Fibroblast of the aortic adventitia (primary cell): ENCODE results near the gene ECI1. TPM values are rescaled to one million over a fixed set of nuclear protein-coding genes. Genes with fewer than 3 reads are reported as not detected.

Source experiments
- DNase-seq: peaks from one replicate; pipeline ENCODE4 v3.0.0-alpha.2; 2010; ENCODE audit warnings: low read depth
- H3K4me3 ChIP-seq: 2 replicates; pipeline ENCODE4 v1.5.1; 2011; ENCODE audit warnings: low read depth, mild to moderate bottlenecking, control low read depth, low read length, moderate library complexity
- total RNA-seq: library from RNA; depleted of rRNA; stranded (reverse); fragments of >200 nt; gene quantifications from 2 replicates; pipeline ENCODE4 v1.2.3, GENCODE V29; 2012; ENCODE audit warnings: low replicate concordance
- TF ChIP-seq, protein P1 (sequence below): IDR thresholded peaks from 2 replicates; pipeline ENCODE4 v1.5.1; 2011; ENCODE audit warnings: mild to moderate bottlenecking, low read length, control low read depth, inconsistent platforms; ENCODE audit not compliant: insufficient read depth

The ECI1 gene
- total RNA-seq, 1 donor: 34.9 TPM

DNA sequence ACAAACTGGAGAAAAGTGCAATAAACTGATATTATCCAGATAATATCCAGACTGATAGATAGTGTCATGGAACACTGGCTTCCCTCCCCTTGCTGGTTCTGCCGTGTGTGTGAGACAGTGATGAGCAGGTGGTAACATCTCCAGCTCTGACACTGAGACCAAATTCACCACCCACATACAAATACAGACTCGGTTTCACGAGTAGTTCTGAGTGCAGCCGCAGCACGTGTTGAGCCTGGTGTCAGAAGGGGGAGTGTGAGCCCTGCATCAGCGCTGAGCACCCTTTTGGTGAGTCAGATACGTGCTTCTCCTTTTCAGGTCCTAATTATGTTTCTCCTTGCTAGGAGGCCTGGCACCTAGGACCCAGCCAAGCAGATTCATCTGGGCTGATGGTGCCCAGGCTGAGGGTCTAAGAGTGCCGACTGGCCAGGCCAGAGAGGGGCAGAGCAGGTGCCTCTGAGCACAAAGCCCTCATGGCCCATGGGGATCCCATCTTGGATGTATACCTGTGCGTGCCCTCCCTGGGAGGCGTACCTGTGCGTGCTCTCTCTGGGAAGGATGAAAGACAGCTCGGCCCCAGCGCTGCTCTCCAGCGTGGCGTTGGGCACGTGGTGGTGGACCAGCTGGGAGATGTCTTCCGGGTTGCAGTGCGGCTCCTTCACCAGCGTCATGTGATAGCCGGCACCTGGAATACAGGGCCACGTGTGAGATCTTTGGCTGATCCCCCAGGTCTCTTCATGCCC, 43.8 kb upstream of the ECI1 start:
- no peak for DNase-seq
- H3K4me3 ChIP-seq: no peak overlapping the region
- TF ChIP-seq, protein P1, sequence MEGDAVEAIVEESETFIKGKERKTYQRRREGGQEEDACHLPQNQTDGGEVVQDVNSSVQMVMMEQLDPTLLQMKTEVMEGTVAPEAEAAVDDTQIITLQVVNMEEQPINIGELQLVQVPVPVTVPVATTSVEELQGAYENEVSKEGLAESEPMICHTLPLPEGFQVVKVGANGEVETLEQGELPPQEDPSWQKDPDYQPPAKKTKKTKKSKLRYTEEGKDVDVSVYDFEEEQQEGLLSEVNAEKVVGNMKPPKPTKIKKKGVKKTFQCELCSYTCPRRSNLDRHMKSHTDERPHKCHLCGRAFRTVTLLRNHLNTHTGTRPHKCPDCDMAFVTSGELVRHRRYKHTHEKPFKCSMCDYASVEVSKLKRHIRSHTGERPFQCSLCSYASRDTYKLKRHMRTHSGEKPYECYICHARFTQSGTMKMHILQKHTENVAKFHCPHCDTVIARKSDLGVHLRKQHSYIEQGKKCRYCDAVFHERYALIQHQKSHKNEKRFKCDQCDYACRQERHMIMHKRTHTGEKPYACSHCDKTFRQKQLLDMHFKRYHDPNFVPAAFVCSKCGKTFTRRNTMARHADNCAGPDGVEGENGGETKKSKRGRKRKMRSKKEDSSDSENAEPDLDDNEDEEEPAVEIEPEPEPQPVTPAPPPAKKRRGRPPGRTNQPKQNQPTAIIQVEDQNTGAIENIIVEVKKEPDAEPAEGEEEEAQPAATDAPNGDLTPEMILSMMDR: no peak

DNA sequence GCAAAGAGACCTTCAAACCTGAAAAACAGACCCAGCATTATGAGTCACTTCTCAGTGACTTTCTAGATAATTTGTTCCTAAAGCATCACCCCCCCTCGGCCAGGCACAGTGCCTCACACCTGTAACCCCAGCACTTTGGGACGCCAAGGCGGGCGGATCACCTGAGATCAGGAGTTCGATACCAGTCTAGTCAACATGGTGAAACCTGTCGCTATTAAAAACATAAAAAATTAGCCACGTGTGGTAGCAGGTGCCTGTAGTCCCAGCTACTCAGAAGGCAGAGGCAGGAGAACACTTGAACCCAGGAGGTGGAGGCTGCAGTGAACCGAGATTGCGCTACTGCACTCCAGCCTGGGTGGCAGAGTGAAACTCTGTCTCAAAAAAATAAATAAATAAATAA, 40.8 kb upstream of the ECI1 start:
- no peak for DNase-seq
- TF ChIP-seq, protein P1: no peak
- no peak overlapping the region for H3K4me3 ChIP-seq

DNA sequence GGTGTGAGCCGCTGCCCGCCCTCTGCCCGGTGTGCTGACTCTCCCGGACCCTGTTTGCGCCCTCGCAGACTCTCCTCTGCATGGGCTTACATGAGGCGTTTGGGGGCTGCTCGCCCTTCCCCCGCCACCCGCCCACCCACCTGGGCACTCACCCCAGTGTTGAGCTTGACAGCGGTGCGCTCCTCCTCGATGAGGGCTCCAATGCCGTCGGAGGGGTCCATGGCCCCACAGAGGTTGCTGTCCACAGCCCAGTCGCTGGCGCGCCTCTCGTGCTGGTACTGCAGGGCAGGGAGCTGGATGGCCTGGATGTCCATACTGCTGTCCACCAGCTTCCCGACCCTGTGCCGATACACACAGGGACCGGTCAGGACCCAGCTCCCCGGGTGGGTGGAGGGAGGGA, 37.9 kb upstream of the ECI1 start:
- DNase-seq: no peak
- H3K4me3 ChIP-seq: no peak overlapping the region
- TF ChIP-seq, protein P1: no peak

DNA sequence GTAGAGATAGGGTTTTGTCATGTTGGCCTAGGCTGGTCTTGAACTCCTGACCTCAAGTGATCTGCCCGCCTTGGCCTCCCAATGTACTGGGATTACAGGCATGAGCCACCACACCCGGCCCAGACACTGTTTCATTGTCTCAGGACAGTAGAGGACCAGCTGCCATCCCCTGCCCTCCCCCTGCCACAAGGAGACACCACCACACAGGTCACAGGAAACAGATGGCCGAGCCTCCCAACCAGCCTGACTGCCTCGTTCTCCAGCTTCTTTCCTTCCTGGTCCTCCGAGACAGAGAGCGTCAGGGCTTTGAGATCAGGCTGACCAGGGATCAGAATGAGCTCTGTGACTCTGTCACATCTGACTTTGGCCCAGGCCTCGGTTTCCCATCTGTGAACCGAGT, 37.3 kb upstream of the ECI1 start:
- TF ChIP-seq, protein P1: no peak
- DNase-seq: no peak
- no peak overlapping the region for H3K4me3 ChIP-seq

DNA sequence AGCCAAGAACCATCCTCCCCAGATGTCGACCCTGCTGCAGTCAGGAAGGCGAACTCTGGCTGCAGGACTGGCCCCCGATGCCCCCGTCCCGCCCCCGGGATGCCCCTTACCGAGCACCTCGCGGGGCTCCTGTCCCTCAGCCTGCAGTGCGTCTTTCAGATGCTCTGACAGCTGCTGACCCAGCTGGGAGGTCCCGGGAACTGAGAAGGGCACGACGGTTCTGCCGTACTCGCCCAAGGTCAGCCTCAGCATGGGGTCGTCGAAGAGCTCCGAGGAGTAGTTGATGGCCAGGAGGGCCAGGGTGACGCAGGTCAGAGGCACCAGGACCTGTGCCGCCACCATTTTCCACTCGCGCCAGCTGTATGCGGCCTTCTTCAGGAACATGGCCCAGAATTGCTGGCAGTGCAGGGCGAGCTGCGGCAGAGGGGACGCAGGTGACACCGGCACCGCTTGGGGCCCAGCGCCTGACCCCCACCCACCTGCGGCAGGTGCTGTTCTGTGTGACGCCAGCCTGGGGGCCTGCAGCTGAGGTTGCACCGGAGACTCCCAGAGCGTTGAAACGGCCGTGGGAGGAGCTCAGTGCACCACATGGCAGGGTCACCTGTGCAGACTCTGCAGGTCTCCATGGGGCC, 36.6 kb upstream of the ECI1 start:
- H3K4me3 ChIP-seq: no peak overlapping the region
- no peak for DNase-seq
- TF ChIP-seq, protein P1: no peak

DNA sequence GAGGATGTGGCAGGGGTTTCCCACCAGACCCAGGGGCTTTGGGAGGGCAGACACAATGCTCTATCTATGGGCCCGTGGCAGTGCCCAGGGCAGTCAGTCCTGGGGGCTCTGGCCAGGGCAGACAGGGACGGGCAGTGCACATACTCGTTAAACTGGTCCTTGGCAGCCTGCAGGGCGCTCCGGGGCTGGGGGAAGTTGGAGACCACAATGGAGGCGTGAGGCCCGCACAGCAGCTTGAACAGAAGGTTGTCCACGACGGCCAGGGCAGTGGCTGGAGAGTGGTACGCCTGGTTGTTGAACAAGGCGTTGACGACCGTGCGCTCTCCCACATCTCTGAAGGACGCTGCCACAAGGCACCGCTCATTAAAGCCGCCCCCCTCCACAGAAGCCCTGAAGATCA, 35.2 kb upstream of the ECI1 start:
- TF ChIP-seq, protein P1: no peak
- no peak for DNase-seq

More for the DNA sequence above, 35.2 kb upstream of the ECI1 start:
- no peak overlapping the region for H3K4me3 ChIP-seq
